HG02970 (cell line): Measurements from ENCODE around the gene SLC25A45.

Source experiments
- ATAC-seq: cut with Tn5 transposase; IDR thresholded peaks from one replicate; pipeline ENCODE4 v1.9.1; 2021; ENCODE audit warnings: mild to moderate bottlenecking, moderate library complexity, moderate number of reproducible peaks; ENCODE audit not compliant: unreplicated experiment, low FRiP score

SLC25A45 gene

GRCh38 chr11:65410936-65411680, 28.7 kb upstream of the SLC25A45 start:
- no peak for ATAC-seq

GRCh38 chr11:65404638-65405339, 22.3 kb upstream of the SLC25A45 start:
- no peak for ATAC-seq

DNA sequence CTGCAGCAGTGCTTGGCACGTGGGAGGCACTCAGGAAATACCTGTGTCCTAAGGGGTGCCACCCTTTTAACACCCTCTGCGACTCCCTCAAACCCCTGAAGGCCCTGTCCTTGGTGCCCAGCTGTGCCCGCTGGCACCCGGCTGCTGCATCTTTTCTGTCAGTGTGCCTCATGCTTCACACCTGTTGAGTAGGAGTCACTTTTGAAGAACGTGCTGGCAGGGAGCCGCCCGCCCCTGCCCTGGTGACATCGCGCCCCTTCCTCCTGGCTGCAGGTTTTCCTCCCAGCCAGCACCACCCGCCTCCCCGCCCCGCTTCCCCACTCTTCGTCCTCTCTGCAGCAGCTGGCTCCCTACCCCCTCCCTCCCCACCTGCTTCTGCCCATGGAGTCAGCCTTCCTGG, 21.8 kb upstream of the SLC25A45 start:
- ATAC-seq: no peak

DNA sequence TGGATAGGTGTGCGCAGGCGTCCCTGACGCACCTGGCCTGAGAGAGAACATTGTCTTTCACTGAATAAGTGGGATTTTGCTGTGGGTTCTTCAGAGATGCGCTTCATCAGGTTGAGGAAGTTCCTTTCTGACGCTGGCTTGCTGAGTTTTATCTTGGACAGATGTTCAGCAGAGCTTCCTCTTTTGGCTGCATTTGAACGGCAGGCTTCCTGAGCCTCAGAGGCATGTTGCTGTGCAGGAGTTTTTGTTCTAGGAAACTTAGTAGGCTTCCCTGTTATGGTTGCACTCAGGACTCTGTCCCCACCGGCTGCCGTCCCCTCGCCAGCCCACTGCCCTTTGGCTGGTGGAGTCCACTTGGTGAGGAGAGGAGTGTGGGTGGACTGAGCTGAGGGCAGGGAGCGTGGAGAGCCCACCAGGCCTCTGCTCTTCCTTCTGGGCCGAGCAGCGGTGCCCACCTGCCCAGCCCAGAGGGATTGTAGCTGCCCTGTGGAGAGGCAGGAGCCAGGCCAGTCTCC, 21.2 kb upstream of the SLC25A45 start:
- no peak for ATAC-seq

- no peak for ATAC-seq
Observed at GRCh38 chr11:65402790-65403189, 20.3 kb upstream of the SLC25A45 start.

DNA sequence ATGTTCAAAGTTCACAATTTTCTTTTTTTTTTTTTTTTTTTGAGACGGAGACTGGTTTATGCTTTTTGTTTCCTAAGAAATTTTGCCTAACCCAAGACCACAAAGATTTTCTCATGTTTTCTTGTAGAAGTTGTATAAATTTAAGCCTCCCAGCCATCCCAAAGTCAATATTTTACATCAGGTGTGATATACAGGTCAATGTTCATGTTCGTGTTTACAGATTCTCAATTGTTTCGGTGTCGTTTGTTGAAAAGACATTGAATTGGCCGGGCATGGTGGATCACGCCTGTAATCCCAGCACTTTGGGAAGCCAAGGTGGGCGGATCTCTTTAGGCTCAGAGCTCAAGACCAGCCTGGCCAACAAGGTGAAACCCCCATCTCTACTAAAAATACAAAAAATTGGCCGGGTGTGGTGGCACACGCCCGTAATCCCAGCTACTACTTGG, 19.4 kb upstream of the SLC25A45 start:
- ATAC-seq: no peak

GRCh38 chr11:65401073-65401802, 18.8 kb upstream of the SLC25A45 start:
- ATAC-seq: no peak

GRCh38 chr11:65400307-65401072, 18.0 kb upstream of the SLC25A45 start:
- ATAC-seq: no peak

GRCh38 chr11:65399845-65400244, 17.4 kb upstream of the SLC25A45 start:
- no peak for ATAC-seq

DNA sequence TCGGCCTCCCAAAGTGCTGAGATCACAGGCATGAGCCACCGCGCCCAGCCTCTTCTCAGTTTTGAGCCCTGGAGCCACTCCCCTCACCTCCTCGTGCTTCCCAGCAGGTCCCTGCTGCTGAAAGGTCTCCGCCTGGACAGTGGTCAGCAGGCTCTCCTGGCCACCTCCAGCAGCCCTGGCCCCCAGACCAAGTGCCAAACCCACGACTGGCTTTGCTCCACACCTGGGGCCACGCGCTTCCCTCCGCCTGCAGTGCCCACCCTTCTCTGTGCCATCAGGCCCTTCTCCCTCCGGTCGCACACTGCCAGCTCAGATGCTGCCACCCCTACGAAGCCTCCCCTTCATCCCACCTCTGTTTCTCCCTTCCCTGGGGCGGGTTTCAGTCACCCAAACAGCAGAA, 16.8 kb upstream of the SLC25A45 start:
- no peak for ATAC-seq

GRCh38 chr11:65398362-65398910, 16.0 kb upstream of the SLC25A45 start:
- ATAC-seq: no peak

- no peak for ATAC-seq
Observed at GRCh38 chr11:65396769-65397745, 14.6 kb upstream of the SLC25A45 start.

GRCh38 chr11:65395961-65396530, 13.6 kb upstream of the SLC25A45 start:
- no peak for ATAC-seq

- ATAC-seq: no peak
Observed at GRCh38 chr11:65394125-65394536, 11.7 kb upstream of the SLC25A45 start.

GRCh38 chr11:65393513-65394079, 11.2 kb upstream of the SLC25A45 start:
- ATAC-seq: no peak

GRCh38 chr11:65392899-65393298, 10.5 kb upstream of the SLC25A45 start:
- ATAC-seq: no peak

GRCh38 chr11:65392186-65392829, 9.9 kb upstream of the SLC25A45 start:
- ATAC-seq: no peak

GRCh38 chr11:65390996-65391395, 8.6 kb upstream of the SLC25A45 start:
- no peak for ATAC-seq
